Neural progenitor cell (in vitro differentiated cells): ENCODE data around the gene IFRD2.

Source experiments
- EZH2 ChIP-seq: fragments of 200-600 bp; sonication (generic); IDR thresholded peaks from 2 replicates; pipeline ENCODE4 v1.6.1; 2017; ENCODE audit warnings: antibody characterized with exemption, mild to moderate bottlenecking, moderate library complexity
- TF ChIP-seq, protein P1 (sequence below): fragments of 200-600 bp; sonication (generic); IDR thresholded peaks from 2 replicates; pipeline ENCODE4 v1.5.1; 2017; ENCODE audit warnings: antibody characterized with exemption, mild to moderate bottlenecking

- TF ChIP-seq, protein P1, sequence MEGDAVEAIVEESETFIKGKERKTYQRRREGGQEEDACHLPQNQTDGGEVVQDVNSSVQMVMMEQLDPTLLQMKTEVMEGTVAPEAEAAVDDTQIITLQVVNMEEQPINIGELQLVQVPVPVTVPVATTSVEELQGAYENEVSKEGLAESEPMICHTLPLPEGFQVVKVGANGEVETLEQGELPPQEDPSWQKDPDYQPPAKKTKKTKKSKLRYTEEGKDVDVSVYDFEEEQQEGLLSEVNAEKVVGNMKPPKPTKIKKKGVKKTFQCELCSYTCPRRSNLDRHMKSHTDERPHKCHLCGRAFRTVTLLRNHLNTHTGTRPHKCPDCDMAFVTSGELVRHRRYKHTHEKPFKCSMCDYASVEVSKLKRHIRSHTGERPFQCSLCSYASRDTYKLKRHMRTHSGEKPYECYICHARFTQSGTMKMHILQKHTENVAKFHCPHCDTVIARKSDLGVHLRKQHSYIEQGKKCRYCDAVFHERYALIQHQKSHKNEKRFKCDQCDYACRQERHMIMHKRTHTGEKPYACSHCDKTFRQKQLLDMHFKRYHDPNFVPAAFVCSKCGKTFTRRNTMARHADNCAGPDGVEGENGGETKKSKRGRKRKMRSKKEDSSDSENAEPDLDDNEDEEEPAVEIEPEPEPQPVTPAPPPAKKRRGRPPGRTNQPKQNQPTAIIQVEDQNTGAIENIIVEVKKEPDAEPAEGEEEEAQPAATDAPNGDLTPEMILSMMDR = no peak
- no peak for TF ChIP-seq EZH2
These were observed 26.4 kb upstream of the IFRD2 start for GRCh38 chr3:50318615-50319014.
